OCI-LY7 (cell line): ENCODE data around the gene CAPS. TPM values are rescaled to one million over a fixed set of nuclear protein-coding genes. Genes with fewer than 3 reads are reported as not detected.

Experiments
- BruUV-seq: library from RNA; stranded (reverse); fragments of 400-500 nt; replicated peaks from 2 replicates; lab custom pipeline; 2021; lab: Mats Ljungman, UMichigan
- CTCF ChIA-PET: fragments of 300-600 bp; sonication (Branson Sonifier 250); formaldehyde crosslinking; loops from one replicate; lab custom pipeline; 2022; ENCODE audit warnings: antibody characterized with exemption; ENCODE audit not compliant: unreplicated experiment; lab: Charles Lee
- POLR2A ChIA-PET: fragments of 300-600 bp; sonication (Branson Sonifier 250); formaldehyde crosslinking; loops from one replicate; lab custom pipeline; 2022; ENCODE audit warnings: antibody characterized with exemption; lab: Charles Lee
- DNase-seq: peaks from one replicate; pipeline ENCODE4 v3.0.0-alpha.2; 2015; ENCODE audit warnings: low spot score
- H2AFZ ChIP-seq: fragments of 200-600 bp; sonication (generic), shearing (Covaris generic); 2 replicates; pipeline ENCODE4 v1.6.1; 2014; ENCODE audit warnings: mild to moderate bottlenecking, antibody characterized with exemption, low read length, moderate library complexity
- H3K27ac ChIP-seq: fragments of 200-600 bp; sonication (generic); 2 replicates; pipeline ENCODE4 v1.5.1; 2014; ENCODE audit warnings: mixed run types, low read depth, mild to moderate bottlenecking, moderate library complexity, low read length, inconsistent platforms; ENCODE audit not compliant: poor library complexity, severe bottlenecking
- H3K36me3 ChIP-seq: fragments of 200-600 bp; sonication (generic); 2 replicates; pipeline ENCODE4 v1.6.1; 2014; ENCODE audit warnings: mild to moderate bottlenecking, antibody characterized with exemption, low read length, moderate library complexity, mixed read lengths; ENCODE audit not compliant: insufficient read depth
- H3K4me1 ChIP-seq: fragments of 200-600 bp; sonication (generic); 2 replicates; pipeline ENCODE4 v1.5.1; 2014; ENCODE audit warnings: mild to moderate bottlenecking, low read length; ENCODE audit not compliant: insufficient read depth, poor library complexity, severe bottlenecking
- H3K4me2 ChIP-seq: fragments of 200-600 bp; sonication (generic); 2 replicates; pipeline ENCODE4 v1.6.1; 2014; ENCODE audit warnings: mild to moderate bottlenecking, low read length
- H3K4me3 ChIP-seq: fragments of 200-600 bp; sonication (generic); 2 replicates; pipeline ENCODE4 v1.5.1; 2014; ENCODE audit warnings: mild to moderate bottlenecking, low read depth, low read length; ENCODE audit not compliant: poor library complexity, severe bottlenecking
- H3K79me2 ChIP-seq: fragments of 200-600 bp; sonication (generic); 2 replicates; pipeline ENCODE4 v1.6.1; 2016; ENCODE audit warnings: low read depth, mild to moderate bottlenecking, low read length, moderate library complexity, mixed read lengths; ENCODE audit not compliant: insufficient read depth
- H3K9me2 ChIP-seq: fragments of 200-600 bp; sonication (generic); 2 replicates; pipeline ENCODE4 v1.6.1; 2016; ENCODE audit warnings: mild to moderate bottlenecking, low read length, mixed read lengths; ENCODE audit not compliant: insufficient read depth
- H3K9me3 ChIP-seq: fragments of 200-600 bp; sonication (generic); 2 replicates; pipeline ENCODE4 v1.6.1; 2014; ENCODE audit warnings: mild to moderate bottlenecking, mixed run types, low read length, mixed read lengths
- H4K20me1 ChIP-seq: fragments of 200-600 bp; sonication (generic); 2 replicates; pipeline ENCODE4 v1.6.1; 2014; ENCODE audit warnings: mild to moderate bottlenecking, antibody characterized with exemption, low read length, moderate library complexity, mixed read lengths; ENCODE audit not compliant: insufficient read depth
- CTCF ChIP-seq: fragments of 200-600 bp; sonication (generic); conservative IDR thresholded peaks from 2 replicates; pipeline ENCODE4 v1.5.1; 2014; ENCODE audit warnings: mild to moderate bottlenecking, antibody characterized with exemption, low read length, moderate library complexity, mixed read lengths
- EZH2phosphoT487 ChIP-seq: fragments of 200-600 bp; sonication (generic); IDR thresholded peaks from 2 replicates; pipeline ENCODE4 v1.6.1; 2018; ENCODE audit warnings: low read depth, borderline replicate concordance, mild to moderate bottlenecking, mixed run types, antibody characterized with exemption, low read length, moderate library complexity, mixed read lengths
- intact Hi-C: fragments of 100-400 bp; cut with micrococcal nuclease; formaldehyde crosslinking; loops from one replicate; pipeline ENCODE4 v1.10.0; 2022; ENCODE audit not compliant: unreplicated experiment
- total RNA-seq, 2 experiments: library from RNA; depleted of rRNA in 1 of 2; stranded (reverse); fragments of >200 nt in 1 of 2; shearing (Covaris generic) in 1 of 2; gene quantifications; 2 replicates each; pipeline ENCODE4 v1.2.3, GENCODE V29; 2014 to 2022

CAPS gene
- total RNA-seq, 2 experiments from 2014 or later: 8.1 to 11.0 TPM

GRCh38 chr19:5903056-5903623 lies 10.9 kb upstream of the CAPS start:
- Histone ChIP-seq H4K20me1 (no peaks in the 10 kb centered on the region), H3K4me1 (peaks cover 15% of the 10 kb centered on the region), H2AFZ (peak overlapping the region; percentile 57), H3K4me3 (peak overlapping the region; percentile 89), H3K36me3 (peaks cover 21% of the 10 kb centered on the region), H3K9me3 (no peaks in the 10 kb centered on the region), H3K79me2 (peaks cover 42% of the 10 kb centered on the region), H3K27ac (peak overlapping the region; percentile 78), H3K4me2 (peak overlapping the region; percentile 73), H3K9me2 (no peaks in the 10 kb centered on the region)
- peak; percentile 13 for DNase-seq
- TSS peak; percentile 58 for BruUV-seq
- POLR2A ChIA-PET: interaction anchor here (0.6 to 1.1 kb wide), 3 partner anchors 12 to 46 kb away, joined by 3 to 5 read pairs (median 4); no protein-coding TSS in a partner anchor
- CTCF ChIA-PET: interaction anchor here (3.4 kb wide), 1 partner anchor 99 kb away, joined by 12 read pairs; no protein-coding TSS in a partner anchor
- TF ChIP-seq EZH2phosphoT487 (no peak), CTCF (no peak)
- intact Hi-C loops: loop anchor here (5.0 to 10.0 kb wide), 2 partner anchors 49 to 122 kb away; no protein-coding TSS in a partner anchor

- peaks cover 38% of the 10 kb centered on the region for H3K79me2 ChIP-seq
Measured at GRCh38 chr19:5903624-5904351, 10.3 kb upstream of the CAPS start, which contains the start of gene NDUFA11. TSS of gene NDUFA11 (minus strand) at chr19:5903790. CDS start at chr19:5903708, 82 bp downstream.

More at GRCh38 chr19:5903624-5904351, 10.3 kb upstream of the CAPS start, which contains the start of gene NDUFA11:
- H3K4me3 ChIP-seq: peak within 1 kb of the TSS; percentile 89
- H4K20me1 ChIP-seq: no peaks in the 10 kb centered on the region
- H3K9me3 ChIP-seq: no peaks in the 10 kb centered on the region
- no peak for TF ChIP-seq CTCF
- no peak for TF ChIP-seq EZH2phosphoT487
- ChIA-PET CTCF (interaction anchor here (3.4 kb wide), 1 partner anchor 100 kb away, joined by 12 read pairs; no protein-coding TSS in a partner anchor), POLR2A (interaction anchor here (0.6 to 1.3 kb wide), 7 partner anchors 9 to 116 kb away, joined by 3 to 5 read pairs (median 3); no protein-coding TSS in a partner anchor)
- no TSS peak for BruUV-seq
- no peaks in the 10 kb centered on the region for H3K9me2 ChIP-seq
- peak within 1 kb of the TSS; percentile 73 for H3K4me2 ChIP-seq
- H3K4me1 ChIP-seq: peaks cover 15% of the 10 kb centered on the region
- H3K27ac ChIP-seq: peak within 1 kb of the TSS; percentile 78
- H2AFZ ChIP-seq: peak within 1 kb of the TSS; percentile 57
- H3K36me3 ChIP-seq: peaks cover 21% of the 10 kb centered on the region
- intact Hi-C loops: loop anchor here (1.0 to 10.0 kb wide), 5 partner anchors 49 to 217 kb away; partner anchors contain the start of gene RANBP3
- peak; percentile 96 for DNase-seq
